NB4 (cell line): ENCODE results near the gene NRTN.

ENCODE experiments used
- CTCF ChIP-seq: IDR thresholded peaks from one replicate; pipeline ENCODE4 v1.5.1; 2012; ENCODE audit warnings: low read depth, low read length
- POLR2A ChIP-seq: IDR thresholded peaks from 2 replicates; pipeline ENCODE4 v1.6.1; 2011; ENCODE audit warnings: mild to moderate bottlenecking; ENCODE audit not compliant: insufficient read length; ENCODE audit errors: extremely low read depth

- TF ChIP-seq CTCF (no peak), POLR2A (no peak)
Measured at GRCh38 chr19:5803441-5803751, 1.5 kb upstream of the NRTN start.
